Central memory CD8-positive, alpha-beta T cell (primary cell): Measurements from ENCODE around the gene DNAI2.
A peak's percentile ranks its signal among the peaks of the same experiment; 100 is the strongest.

Experiments used
- ATAC-seq: fragments of 150-1000 bp; cut with Tn5 transposase; replicated peaks from 2 replicates; pipeline ENCODE4 v1.10.0; 2022; ENCODE audit warnings: mild to moderate bottlenecking, moderate FRiP score, moderate number of reproducible peaks; ENCODE audit not compliant: poor library complexity, severe bottlenecking; ENCODE audit errors: extremely low read depth
- DNase-seq, 2 donors: peaks; one replicate each; pipeline ENCODE4 v3.0.0; 2021; ENCODE audit warnings: low spot score in 2 of 2
- H3K27ac Mint-ChIP-seq: one replicate; pipeline ENCODE4 v1.8.0; 2022; ENCODE audit warnings: low read depth, mild to moderate bottlenecking, moderate library complexity, mixed read lengths
- H3K27me3 Mint-ChIP-seq: one replicate; pipeline ENCODE4 v1.8.0; 2022; ENCODE audit warnings: mixed read lengths
- H3K36me3 Mint-ChIP-seq: one replicate; pipeline ENCODE4 v1.8.0; 2022; ENCODE audit warnings: mild to moderate bottlenecking, moderate library complexity, mixed read lengths; ENCODE audit not compliant: insufficient read depth
- H3K4me1 Mint-ChIP-seq: one replicate; pipeline ENCODE4 v1.8.0; 2022; ENCODE audit warnings: mixed read lengths
- H3K4me3 Mint-ChIP-seq: one replicate; pipeline ENCODE4 v1.8.0; 2022; ENCODE audit warnings: mild to moderate bottlenecking, moderate library complexity, mixed read lengths
- H3K9me3 Mint-ChIP-seq: one replicate; pipeline ENCODE4 v1.8.0; 2022; ENCODE audit warnings: mixed read lengths

Gene DNAI2

GRCh38 chr17:74283371-74283673 is 9.3 kb downstream of the DNAI2 start:
- H3K27ac Mint-ChIP-seq, result peak overlapping the region; percentile 87
- H3K4me3 Mint-ChIP-seq, result peak overlapping the region; percentile 38
- H3K4me1 Mint-ChIP-seq, result peaks cover 49% of the 10 kb centered on the region

GRCh38 chr17:74287031-74287602 is 13.1 kb downstream of the DNAI2 start:
- Mint-ChIP-seq H3K27ac (no peak overlapping the region), H3K4me1 (peaks cover 42% of the 10 kb centered on the region), H3K9me3 (no peaks in the 10 kb centered on the region), H3K27me3 (no peaks in the 10 kb centered on the region), H3K4me3 (no peak overlapping the region), H3K36me3 (peaks cover 12% of the 10 kb centered on the region)
- DNase-seq (no peak), ATAC-seq (no peak)

More at GRCh38 chr17:74283371-74283673, 9.3 kb downstream of the DNAI2 start:
- H3K27me3 Mint-ChIP-seq, result no peaks in the 10 kb centered on the region
- no peaks in the 10 kb centered on the region for H3K9me3 Mint-ChIP-seq
- ATAC-seq (no peak), DNase-seq (no peak)
- peaks cover 18% of the 10 kb centered on the region for H3K36me3 Mint-ChIP-seq

- no peaks in the 10 kb centered on the region for H3K9me3 Mint-ChIP-seq
- no peaks in the 10 kb centered on the region for H3K27me3 Mint-ChIP-seq
- H3K27ac Mint-ChIP-seq, result peak overlapping the region; percentile 49
- peaks cover 2% of the 10 kb centered on the region for H3K36me3 Mint-ChIP-seq
- no peak for DNase-seq
- ATAC-seq, result no peak
- peaks cover 31% of the 10 kb centered on the region for H3K4me1 Mint-ChIP-seq
- H3K4me3 Mint-ChIP-seq, result no peak overlapping the region
Observed at GRCh38 chr17:74288785-74289184, 14.8 kb downstream of the DNAI2 start.

GRCh38 chr17:74289688-74290087 is 15.7 kb downstream of the DNAI2 start:
- Mint-ChIP-seq H3K27ac (no peak overlapping the region), H3K36me3 (peaks cover under 1% of the 10 kb centered on the region), H3K4me3 (no peak overlapping the region), H3K9me3 (no peaks in the 10 kb centered on the region), H3K4me1 (peaks cover 29% of the 10 kb centered on the region), H3K27me3 (no peaks in the 10 kb centered on the region)
- ATAC-seq (no peak), DNase-seq (no peak)

- peaks cover 22% of the 10 kb centered on the region for H3K4me1 Mint-ChIP-seq
- no peak overlapping the region for H3K4me3 Mint-ChIP-seq
- ATAC-seq (no peak), DNase-seq (no peak)
- H3K27me3 Mint-ChIP-seq, result no peaks in the 10 kb centered on the region
- no peaks in the 10 kb centered on the region for H3K36me3 Mint-ChIP-seq
- H3K27ac Mint-ChIP-seq, result no peak overlapping the region
- no peaks in the 10 kb centered on the region for H3K9me3 Mint-ChIP-seq
Observed at GRCh38 chr17:74290340-74290739, 16.3 kb downstream of the DNAI2 start.

GRCh38 chr17:74292495-74292894 is 18.5 kb downstream of the DNAI2 start:
- no peaks in the 10 kb centered on the region for H3K27me3 Mint-ChIP-seq
- no peaks in the 10 kb centered on the region for H3K9me3 Mint-ChIP-seq
- ATAC-seq (no peak), DNase-seq (no peak)
- H3K27ac Mint-ChIP-seq, result no peak overlapping the region
- H3K36me3 Mint-ChIP-seq, result peaks cover 3% of the 10 kb centered on the region
- peaks cover 18% of the 10 kb centered on the region for H3K4me1 Mint-ChIP-seq
- no peak overlapping the region for H3K4me3 Mint-ChIP-seq

GRCh38 chr17:74295625-74296547 is 21.9 kb downstream of the DNAI2 start:
- H3K4me3 Mint-ChIP-seq, result no peak overlapping the region
- no peaks in the 10 kb centered on the region for H3K9me3 Mint-ChIP-seq
- H3K36me3 Mint-ChIP-seq, result peaks cover 3% of the 10 kb centered on the region
- ATAC-seq, result no peak
- no peaks in the 10 kb centered on the region for H3K27me3 Mint-ChIP-seq
- no peak for DNase-seq
- H3K27ac Mint-ChIP-seq, result no peak overlapping the region
- peaks cover 10% of the 10 kb centered on the region for H3K4me1 Mint-ChIP-seq

GRCh38 chr17:74296548-74296936 is 22.5 kb downstream of the DNAI2 start:
- peaks cover 16% of the 10 kb centered on the region for H3K4me1 Mint-ChIP-seq
- no peak overlapping the region for H3K27ac Mint-ChIP-seq
- no peak overlapping the region for H3K4me3 Mint-ChIP-seq
- DNase-seq (peak in 1 of 2 donors; percentile 13), ATAC-seq (no peak)
- no peaks in the 10 kb centered on the region for H3K27me3 Mint-ChIP-seq
- peaks cover 3% of the 10 kb centered on the region for H3K36me3 Mint-ChIP-seq
- no peaks in the 10 kb centered on the region for H3K9me3 Mint-ChIP-seq

- ATAC-seq, result no peak
- Mint-ChIP-seq H3K9me3 (no peaks in the 10 kb centered on the region), H3K27me3 (no peaks in the 10 kb centered on the region), H3K36me3 (peaks cover 3% of the 10 kb centered on the region), H3K4me3 (no peak overlapping the region), H3K27ac (peak overlapping the region; percentile 42), H3K4me1 (peaks cover 16% of the 10 kb centered on the region)
- DNase-seq, result no peak
Observed at GRCh38 chr17:74297941-74298340, 23.9 kb downstream of the DNAI2 start.

- no peak overlapping the region for H3K4me3 Mint-ChIP-seq
- no peak overlapping the region for H3K27ac Mint-ChIP-seq
- ATAC-seq, result no peak
Observed at GRCh38 chr17:74298778-74299177, 24.7 kb downstream of the DNAI2 start.

GRCh38 chr17:74299226-74300009 is 25.4 kb downstream of the DNAI2 start:
- Mint-ChIP-seq H3K4me1 (peaks cover 16% of the 10 kb centered on the region), H3K9me3 (no peaks in the 10 kb centered on the region)

More at GRCh38 chr17:74298778-74299177, 24.7 kb downstream of the DNAI2 start:
- no peak for DNase-seq
- Mint-ChIP-seq H3K27me3 (no peaks in the 10 kb centered on the region), H3K4me1 (peaks cover 16% of the 10 kb centered on the region), H3K9me3 (no peaks in the 10 kb centered on the region), H3K36me3 (peaks cover 3% of the 10 kb centered on the region)

GRCh38 chr17:74303305-74303704 is 29.3 kb downstream of the DNAI2 start:
- no peaks in the 10 kb centered on the region for H3K36me3 Mint-ChIP-seq
- H3K4me3 Mint-ChIP-seq, result no peak overlapping the region
- no peaks in the 10 kb centered on the region for H3K27me3 Mint-ChIP-seq
- H3K27ac Mint-ChIP-seq, result no peak overlapping the region
- H3K9me3 Mint-ChIP-seq, result no peaks in the 10 kb centered on the region
- ATAC-seq (no peak), DNase-seq (no peak)
- H3K4me1 Mint-ChIP-seq, result peaks cover 18% of the 10 kb centered on the region

More at GRCh38 chr17:74299226-74300009, 25.4 kb downstream of the DNAI2 start:
- H3K27ac Mint-ChIP-seq, result no peak overlapping the region
- H3K36me3 Mint-ChIP-seq, result peaks cover 3% of the 10 kb centered on the region
- DNase-seq (no peak), ATAC-seq (no peak)
- no peak overlapping the region for H3K4me3 Mint-ChIP-seq
- H3K27me3 Mint-ChIP-seq, result no peaks in the 10 kb centered on the region
